Endothelial cell (in vitro differentiated cells): ENCODE measurements around the gene TMEM30B. TPM values are rescaled to one million over a fixed set of nuclear protein-coding genes. Genes with fewer than 3 reads are reported as not detected.

ENCODE experiments used
- DNase-seq: peaks from one replicate; pipeline ENCODE4 v3.0.0; 2021; ENCODE audit warnings: low spot score
- H3K27ac Mint-ChIP-seq: one replicate; pipeline ENCODE4 v1.8.0; 2021; ENCODE audit warnings: mixed read lengths, inconsistent platforms; ENCODE audit not compliant: unreplicated experiment
- H3K27me3 Mint-ChIP-seq: one replicate; pipeline ENCODE4 v1.8.0; 2021; ENCODE audit warnings: mild to moderate bottlenecking, moderate library complexity, mixed read lengths, inconsistent platforms; ENCODE audit not compliant: unreplicated experiment
- H3K36me3 Mint-ChIP-seq: one replicate; pipeline ENCODE4 v1.8.0; 2021; ENCODE audit warnings: mild to moderate bottlenecking, low read depth, mixed read lengths, inconsistent platforms; ENCODE audit not compliant: unreplicated experiment
- H3K4me1 Mint-ChIP-seq: one replicate; pipeline ENCODE4 v1.8.0; 2021; ENCODE audit warnings: mild to moderate bottlenecking, mixed read lengths, inconsistent platforms; ENCODE audit not compliant: unreplicated experiment
- H3K4me3 Mint-ChIP-seq: one replicate; pipeline ENCODE4 v1.8.0; 2021; ENCODE audit warnings: mild to moderate bottlenecking, mixed read lengths, inconsistent platforms; ENCODE audit not compliant: unreplicated experiment
- H3K9me3 Mint-ChIP-seq: one replicate; pipeline ENCODE4 v1.8.0; 2021; ENCODE audit warnings: mixed read lengths, inconsistent platforms; ENCODE audit not compliant: unreplicated experiment
- total RNA-seq: library from RNA; stranded (reverse); fragmentation: NEBNext Ultra II Directional; extraction: Animal tissue kit (Norgen Biotek cat#: 25700); gene quantifications from one replicate; pipeline ENCODE4 v1.2.1, GENCODE V29; 2021; ENCODE audit not compliant: unreplicated experiment
- TF ChIP-seq, protein P1 (sequence below): fragments of 200-600 bp; sonication (generic); IDR thresholded peaks from one replicate; pipeline ENCODE4 v1.5.0; 2021; ENCODE audit warnings: antibody characterized with exemption; ENCODE audit not compliant: unreplicated experiment

The TMEM30B gene
- total RNA-seq, 1 donor from 2014 or later = 0.15 TPM

DNA sequence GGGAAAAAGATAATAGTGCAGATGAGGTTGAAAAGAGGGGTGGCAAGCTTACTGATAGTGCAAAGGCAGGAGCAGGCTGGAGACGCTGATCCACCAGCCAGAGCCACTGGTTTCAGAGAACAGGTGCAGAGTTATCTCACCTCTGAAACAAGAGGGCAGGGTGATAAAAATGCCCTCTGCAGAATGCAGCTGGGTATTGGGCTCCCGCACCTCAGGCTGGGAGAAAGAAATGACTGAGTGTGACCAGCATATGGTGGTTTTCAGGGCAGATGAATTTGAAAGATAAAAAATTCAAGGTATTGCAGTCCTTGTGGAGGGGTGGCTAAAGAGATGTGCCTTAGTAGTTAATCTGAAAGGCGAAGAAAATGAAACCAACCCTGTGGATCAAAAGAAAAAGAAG, 2.9 kb upstream of the TMEM30B start:
- no peaks in the 10 kb centered on the region for H3K9me3 Mint-ChIP-seq
- H3K4me1 Mint-ChIP-seq = peaks cover 7% of the 10 kb centered on the region
- H3K36me3 Mint-ChIP-seq = no peaks in the 10 kb centered on the region
- H3K27me3 Mint-ChIP-seq = peaks cover 13% of the 10 kb centered on the region
- H3K4me3 Mint-ChIP-seq = no peak overlapping the region
- TF ChIP-seq, protein P1, sequence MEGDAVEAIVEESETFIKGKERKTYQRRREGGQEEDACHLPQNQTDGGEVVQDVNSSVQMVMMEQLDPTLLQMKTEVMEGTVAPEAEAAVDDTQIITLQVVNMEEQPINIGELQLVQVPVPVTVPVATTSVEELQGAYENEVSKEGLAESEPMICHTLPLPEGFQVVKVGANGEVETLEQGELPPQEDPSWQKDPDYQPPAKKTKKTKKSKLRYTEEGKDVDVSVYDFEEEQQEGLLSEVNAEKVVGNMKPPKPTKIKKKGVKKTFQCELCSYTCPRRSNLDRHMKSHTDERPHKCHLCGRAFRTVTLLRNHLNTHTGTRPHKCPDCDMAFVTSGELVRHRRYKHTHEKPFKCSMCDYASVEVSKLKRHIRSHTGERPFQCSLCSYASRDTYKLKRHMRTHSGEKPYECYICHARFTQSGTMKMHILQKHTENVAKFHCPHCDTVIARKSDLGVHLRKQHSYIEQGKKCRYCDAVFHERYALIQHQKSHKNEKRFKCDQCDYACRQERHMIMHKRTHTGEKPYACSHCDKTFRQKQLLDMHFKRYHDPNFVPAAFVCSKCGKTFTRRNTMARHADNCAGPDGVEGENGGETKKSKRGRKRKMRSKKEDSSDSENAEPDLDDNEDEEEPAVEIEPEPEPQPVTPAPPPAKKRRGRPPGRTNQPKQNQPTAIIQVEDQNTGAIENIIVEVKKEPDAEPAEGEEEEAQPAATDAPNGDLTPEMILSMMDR = no peak
- no peak for DNase-seq
- no peak overlapping the region for H3K27ac Mint-ChIP-seq

DNA sequence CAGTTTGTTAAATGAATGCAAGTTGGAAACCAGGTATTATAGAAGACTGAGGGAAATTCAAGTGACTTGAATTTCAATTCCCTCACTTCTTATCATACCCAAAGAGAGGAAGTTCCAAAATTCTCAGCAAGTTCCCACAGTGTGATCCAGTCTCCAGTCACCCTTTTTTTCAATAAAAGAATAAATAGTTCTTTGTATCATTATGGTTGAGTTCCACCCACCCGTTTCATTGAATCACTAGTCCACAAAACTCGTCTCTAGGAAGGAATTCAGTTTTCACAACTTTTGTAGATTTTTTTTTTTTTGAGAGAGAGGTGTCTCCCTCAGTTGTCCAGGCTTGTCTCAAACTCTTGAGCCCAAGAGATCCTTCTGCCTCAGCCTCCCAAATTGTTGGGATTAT, 1.6 kb upstream of the TMEM30B start:
- TF ChIP-seq, protein P1 = no peak
- H3K27ac Mint-ChIP-seq = no peak overlapping the region
- DNase-seq = no peak
- peaks cover 2% of the 10 kb centered on the region for H3K4me1 Mint-ChIP-seq
- no peaks in the 10 kb centered on the region for H3K36me3 Mint-ChIP-seq
- no peak overlapping the region for H3K4me3 Mint-ChIP-seq
- no peaks in the 10 kb centered on the region for H3K9me3 Mint-ChIP-seq
- peaks cover 13% of the 10 kb centered on the region for H3K27me3 Mint-ChIP-seq

DNA sequence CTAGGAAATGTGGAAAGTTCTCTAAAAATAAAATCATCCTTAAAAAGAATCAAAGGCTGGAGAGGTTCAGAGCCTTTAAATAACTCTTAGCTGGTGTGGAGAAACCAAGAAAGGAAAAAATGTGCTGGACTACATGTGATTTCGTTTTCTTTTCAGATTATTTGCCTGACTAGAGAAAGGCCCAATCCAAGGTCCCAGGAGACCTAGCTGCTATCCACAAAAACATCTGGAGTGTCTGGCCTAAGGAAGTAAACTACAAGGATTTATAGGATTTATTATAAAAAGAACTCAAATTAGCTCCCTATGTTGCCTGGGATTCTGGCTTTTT, 774 bp upstream of the TMEM30B start:
- Mint-ChIP-seq H3K9me3 (no peaks in the 10 kb centered on the region), H3K27me3 (peaks cover 12% of the 10 kb centered on the region), H3K4me3 (no peak overlapping the region), H3K4me1 (peaks cover 2% of the 10 kb centered on the region), H3K36me3 (no peaks in the 10 kb centered on the region), H3K27ac (no peak overlapping the region)
- DNase-seq = no peak
- TF ChIP-seq, protein P1 = no peak

DNA sequence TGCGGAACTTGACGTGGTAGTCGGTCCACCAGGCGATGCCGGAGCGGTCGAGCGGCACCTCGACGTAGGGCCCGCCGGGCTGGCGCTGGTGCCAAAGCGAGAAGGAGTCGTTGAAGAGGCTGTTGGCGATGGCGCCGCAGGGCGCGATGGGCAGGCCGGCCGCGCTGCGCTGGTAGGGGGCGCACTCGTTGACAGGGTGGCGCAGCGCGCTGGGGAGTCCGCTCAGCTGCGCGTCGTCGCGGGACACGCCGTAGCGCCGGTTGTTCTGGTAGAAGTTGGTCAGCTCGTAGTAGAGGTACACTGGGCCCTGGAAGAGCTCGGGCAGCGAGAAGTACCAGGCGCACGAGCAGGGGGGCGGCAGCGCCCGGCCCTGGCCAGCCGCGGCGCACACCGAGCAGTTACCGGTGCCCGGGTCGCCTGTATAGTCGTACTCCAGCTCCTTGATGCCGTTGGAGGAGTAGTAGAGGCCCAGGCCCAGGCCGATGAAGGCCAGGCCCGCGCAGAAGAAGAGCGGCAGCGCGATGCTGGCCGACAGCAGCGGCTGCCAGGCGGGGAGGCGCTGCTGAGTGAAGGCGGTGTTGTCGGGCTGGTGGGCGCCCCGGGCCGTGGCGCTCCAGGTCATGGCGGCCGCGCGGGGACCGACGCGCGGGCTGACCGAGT, 482 bp downstream of the TMEM30B start:
- H3K27ac Mint-ChIP-seq = no peak overlapping the region
- DNase-seq = peak; percentile 76
- H3K4me1 Mint-ChIP-seq = peaks cover 2% of the 10 kb centered on the region
- H3K27me3 Mint-ChIP-seq = peaks cover 10% of the 10 kb centered on the region
- TF ChIP-seq, protein P1 = peak; percentile 50
- H3K9me3 Mint-ChIP-seq = no peaks in the 10 kb centered on the region
- peak overlapping the region; percentile 85 for H3K4me3 Mint-ChIP-seq
- no peaks in the 10 kb centered on the region for H3K36me3 Mint-ChIP-seq

DNA sequence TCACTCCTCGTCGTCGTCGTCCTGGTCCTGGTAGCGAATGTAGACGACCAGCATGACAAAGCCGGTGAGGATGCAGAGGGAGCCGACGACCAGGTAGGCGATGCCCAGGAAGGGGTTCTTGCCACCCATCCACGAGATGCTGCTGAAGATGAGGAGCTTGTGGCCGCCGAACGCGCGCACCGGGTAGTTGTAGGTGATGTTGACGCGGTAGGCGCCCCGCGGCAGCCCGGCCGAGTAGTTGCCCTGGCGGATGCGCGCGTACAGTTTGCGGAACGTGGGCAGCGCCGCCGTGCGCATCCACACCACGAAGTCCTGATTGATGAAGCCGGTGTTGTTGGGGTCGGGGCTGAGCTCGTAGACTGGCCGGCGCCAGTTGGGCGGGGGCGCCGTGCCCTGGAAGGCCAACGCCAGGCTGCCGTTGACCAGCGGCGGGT, 1.0 kb downstream of the TMEM30B start:
- no peak overlapping the region for H3K27ac Mint-ChIP-seq
- H3K4me3 Mint-ChIP-seq = peak overlapping the region; percentile 85
- H3K36me3 Mint-ChIP-seq = no peaks in the 10 kb centered on the region
- H3K27me3 Mint-ChIP-seq = peaks cover 10% of the 10 kb centered on the region
- peaks cover 2% of the 10 kb centered on the region for H3K4me1 Mint-ChIP-seq
- TF ChIP-seq, protein P1 = no peak
- peak; percentile 11 for DNase-seq
- no peaks in the 10 kb centered on the region for H3K9me3 Mint-ChIP-seq
